SKM-1 (cell line): ENCODE results near the gene TNNT1.
"Not testable (repeated sequence)": the region's sequence is repeated elsewhere in the genome, so short reads cannot be mapped to it uniquely, and the experiment has no call there.

Experiments used
- DNase-seq: peaks from one replicate; lab custom pipeline; 2025; ENCODE audit not compliant: unreplicated experiment; lab: John Stamatoyannopoulos, UW

TNNT1 gene, protein sequence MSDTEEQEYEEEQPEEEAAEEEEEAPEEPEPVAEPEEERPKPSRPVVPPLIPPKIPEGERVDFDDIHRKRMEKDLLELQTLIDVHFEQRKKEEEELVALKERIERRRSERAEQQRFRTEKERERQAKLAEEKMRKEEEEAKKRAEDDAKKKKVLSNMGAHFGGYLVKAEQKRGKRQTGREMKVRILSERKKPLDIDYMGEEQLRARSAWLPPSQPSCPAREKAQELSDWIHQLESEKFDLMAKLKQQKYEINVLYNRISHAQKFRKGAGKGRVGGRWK

DNA sequence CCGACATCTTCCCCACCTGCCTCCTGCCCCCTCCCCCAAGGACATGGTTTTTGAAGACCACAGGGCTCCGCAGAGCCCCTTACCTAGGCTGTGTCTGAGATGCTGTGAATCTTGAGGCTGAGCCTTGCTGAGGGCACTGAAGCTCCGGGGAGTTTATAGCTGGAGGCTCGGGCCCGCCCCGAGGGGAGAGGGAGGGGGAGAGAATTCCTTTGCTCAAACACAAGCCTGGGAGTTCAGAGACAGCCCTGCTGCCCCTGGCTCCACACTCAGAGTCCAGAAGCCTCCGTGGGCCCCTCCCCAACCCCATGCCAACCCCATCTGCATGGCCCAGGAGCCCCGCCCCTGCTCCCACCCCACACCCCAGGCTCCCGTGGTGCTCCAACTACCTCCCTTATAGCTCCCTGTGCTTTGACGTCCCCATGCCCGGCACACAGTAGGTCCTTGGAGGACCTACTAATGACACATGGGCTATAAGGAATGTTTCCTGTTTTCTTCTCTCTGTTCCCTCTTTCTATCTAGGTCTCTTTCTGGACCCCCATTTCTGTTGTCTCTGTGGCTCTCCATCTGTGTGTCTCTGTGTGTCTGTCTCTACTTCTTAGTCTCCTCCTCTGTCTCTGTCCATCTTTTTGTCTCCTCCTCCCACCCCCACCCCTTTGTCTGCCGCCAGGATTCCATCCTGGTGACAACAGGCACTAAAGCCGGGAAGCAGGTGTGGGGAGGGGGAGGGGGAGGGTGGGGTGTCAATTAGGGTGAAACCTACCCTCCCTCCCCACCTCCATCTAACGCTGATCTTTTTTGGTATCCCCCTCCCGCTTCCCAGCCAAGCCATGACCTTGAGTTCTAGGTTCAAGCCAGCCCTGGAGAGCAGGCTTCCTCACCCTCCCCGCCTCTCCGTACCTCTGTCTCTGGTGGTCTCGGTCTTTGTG lies at the start of gene TNNT1:
TSS of gene TNNT1 (minus strand) at position 129 of the 926 bp plus-strand sequence. CDS start 2,049 bp downstream, outside the sequence.
- no peak for DNase-seq

DNA sequence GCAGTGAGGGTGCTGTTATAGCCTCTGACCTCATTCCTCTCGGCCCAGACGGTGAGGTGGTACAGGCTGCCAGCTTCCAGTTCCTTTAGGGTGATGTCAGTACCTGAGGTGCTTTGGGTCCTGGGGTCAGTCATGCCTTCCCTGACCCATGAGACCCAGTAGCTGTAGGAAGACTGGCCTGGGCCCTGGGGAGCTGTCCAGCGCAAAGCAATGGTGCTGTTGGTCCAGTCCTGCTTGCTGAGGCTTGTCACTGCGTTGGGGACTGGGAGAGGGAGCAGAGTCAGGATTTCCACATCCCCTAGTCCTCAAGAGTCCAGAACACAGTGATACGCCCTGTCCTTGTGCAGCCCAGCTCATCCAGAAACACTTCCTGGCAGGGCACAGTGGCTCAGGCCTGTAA lies 49.6 kb upstream of the TNNT1 start:
- DNase-seq = no peak

DNA sequence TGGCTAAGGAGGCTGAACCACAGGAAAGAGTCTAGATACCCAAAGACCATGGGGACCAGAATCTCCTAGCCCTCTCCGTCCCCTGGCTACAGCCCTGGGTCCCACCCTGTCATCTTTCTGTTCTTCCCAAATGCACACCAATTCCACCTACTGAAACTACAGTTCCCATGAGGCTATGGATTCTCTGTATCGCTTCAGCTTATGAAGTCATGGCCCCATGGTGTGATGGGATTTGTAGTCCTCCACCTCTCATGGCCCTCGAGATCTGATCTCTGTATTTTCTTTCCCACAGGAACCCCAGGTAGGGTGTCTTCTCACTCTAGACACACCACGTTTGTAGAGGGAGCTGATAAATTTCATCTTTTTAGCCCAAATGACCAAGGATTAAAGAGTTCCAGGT lies 48.5 kb upstream of the TNNT1 start:
- no peak for DNase-seq

DNA sequence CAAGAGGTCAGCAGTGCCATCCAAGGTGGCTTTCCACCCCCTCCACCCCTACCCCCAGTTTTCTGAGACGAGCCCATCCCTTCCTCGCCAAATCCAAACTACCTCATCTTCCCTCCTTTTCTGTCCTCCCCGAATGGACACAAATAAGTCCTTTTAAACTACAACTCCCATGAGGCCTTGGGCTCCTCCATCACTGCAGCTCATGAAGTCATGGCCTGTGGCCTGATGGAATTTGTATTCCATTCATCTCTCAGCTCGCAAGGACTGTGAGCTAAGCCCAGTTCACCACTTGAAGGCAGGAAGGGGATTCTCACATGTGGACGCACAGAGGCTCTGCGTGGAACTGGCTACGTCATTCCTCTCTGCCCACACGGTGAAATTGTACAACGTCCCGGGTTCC lies 47.8 kb upstream of the TNNT1 start:
- DNase-seq = no peak

DNA sequence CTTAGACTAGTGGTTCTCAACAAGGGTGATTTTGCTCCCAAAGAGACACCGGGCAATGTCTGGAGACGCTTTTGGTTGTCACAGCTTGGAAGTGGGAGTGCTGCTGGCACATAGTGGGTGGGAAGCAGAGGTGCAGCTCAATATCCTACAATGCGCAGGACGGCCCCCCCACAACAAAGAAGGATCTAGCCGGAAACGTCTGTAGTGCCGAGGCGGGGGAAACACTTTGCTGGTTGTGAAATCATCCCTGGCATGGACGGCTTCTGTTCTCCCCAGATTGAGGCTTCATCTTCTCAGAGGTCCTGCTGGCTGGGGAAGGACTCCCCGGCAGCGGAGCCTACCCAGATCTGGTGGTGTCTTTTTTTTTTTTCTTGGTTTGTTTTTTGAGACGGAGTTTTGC lies 44.5 kb upstream of the TNNT1 start:
- DNase-seq = peak; percentile 1

DNA sequence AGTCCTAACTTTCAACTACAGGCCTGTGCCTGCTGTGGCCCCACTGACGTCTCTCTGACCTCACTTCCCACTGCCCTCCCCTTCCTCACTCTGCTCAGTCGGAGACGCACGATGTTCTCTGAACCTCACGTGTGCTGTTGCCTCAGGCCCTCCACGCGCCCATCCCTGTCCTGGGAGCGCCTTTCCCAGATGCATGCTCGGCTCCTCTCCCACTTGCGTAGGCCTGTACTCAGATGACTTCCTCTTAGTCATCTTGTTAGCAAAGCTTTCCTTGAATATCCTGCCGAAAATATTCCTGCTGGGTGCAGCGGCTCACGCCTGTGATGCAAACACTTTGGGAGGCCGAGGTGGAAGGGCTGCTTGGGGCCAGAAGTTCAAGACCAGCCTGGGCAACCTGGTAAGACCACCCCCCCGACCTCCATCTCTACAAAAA lies 40.4 kb upstream of the TNNT1 start:
- no peak for DNase-seq

DNA sequence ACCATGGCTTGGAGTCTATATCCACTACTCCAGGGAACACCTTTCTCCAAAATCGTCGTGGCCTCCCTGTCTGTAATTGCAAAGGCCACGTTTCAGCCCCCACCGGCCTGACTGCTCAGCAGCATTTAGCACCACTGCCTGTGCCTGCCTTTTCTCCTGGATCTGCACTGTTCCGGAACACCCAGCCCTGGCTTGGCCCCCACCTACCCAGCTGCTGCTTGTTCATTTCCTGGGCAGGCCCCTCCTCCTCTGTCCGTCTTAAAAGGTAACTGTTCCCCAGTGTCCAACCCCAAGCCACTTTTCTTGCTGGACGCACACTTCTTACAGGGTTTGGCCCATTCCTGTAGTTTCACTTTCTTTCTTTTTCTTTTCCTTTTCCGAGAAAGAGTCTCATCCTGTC lies 39.6 kb upstream of the TNNT1 start:
- DNase-seq = no peak

DNA sequence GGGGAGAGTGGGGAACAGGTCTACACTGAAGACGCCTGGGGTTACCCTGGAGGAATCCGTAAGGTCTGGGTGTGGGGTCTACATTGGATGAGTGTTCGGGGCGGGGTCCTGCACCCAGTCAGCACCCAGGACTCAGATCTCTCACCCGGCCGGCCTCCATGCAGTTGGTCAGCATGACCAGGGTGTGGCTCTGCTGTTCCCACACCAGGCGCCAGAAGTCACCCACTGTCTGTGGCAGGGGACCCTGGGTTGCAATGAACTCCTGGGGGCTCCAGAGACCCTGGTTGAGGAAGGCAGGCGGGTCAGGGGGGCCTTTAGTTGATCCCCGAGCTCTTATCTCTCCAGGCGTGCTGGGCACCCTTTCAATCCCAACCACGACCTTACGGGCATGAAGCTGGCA lies 37.1 kb upstream of the TNNT1 start:
- no peak for DNase-seq

DNA sequence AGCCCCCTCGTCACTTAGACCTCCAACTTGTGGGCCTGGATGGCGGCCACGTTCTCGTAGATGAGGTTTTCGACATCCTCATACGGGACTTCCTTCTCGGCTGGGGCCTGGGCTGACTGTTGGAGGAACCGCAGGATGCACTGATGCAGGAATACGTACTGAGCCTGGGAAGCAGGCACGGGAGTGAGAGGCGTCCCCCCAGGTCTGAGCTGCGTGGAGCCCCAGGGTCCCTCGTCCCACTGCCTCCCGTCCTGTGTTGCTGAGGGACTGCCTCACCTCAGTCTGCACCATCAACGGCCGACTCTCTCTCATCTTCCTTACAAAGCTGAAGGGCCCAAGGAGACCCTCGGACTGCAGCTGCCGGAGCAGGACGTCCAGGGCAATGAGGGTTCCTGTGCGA lies 32.7 kb upstream of the TNNT1 start:
- DNase-seq = no peak

DNA sequence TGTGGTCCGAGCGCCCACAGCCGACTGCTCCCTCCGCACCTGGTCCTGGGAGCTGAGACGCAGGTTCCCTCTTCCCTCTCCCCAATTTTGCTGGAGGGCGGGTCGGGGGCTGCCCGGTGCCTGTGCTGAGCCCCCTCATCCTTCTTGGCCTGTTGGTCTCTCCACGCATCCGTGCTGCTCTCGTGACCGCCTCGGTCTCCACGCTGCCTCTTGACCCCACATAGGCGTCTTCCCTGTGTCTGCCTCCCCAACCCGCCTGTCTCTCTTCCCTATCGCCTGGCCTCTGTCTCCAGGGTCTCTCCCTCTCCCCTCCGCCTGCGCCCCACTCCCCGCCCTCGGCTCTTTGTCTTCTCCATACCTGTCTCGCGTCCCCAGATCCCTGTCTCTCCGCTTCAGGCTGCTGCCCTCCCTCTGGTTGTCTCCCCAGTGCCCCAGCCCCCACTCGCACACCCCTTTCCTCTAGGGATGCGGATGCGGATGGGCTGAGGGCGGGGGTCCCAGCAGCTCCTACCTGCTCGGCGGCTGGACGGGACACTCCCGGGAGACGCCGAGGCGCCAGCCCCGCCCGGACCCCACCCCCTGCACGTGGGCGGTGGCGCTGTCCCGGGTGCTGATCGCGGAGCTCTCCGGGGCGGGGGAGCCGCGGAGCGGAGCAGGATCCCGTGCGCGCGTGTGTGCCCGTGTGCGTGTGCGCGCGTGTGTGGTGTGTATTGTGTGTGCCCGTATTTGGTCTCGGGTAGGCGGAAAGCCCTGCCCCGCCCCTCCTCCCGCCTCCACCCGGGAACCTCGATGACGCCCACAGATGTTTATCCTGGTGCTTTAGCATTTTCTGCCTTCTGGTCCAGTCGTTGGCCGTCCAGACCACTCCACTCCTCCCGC lies 30.8 kb upstream of the TNNT1 start, which contains the start of gene SYT5:
TSS of gene SYT5 (minus strand) at position 684 of the 879 bp plus-strand sequence. CDS start 1,248 bp downstream, outside the sequence.
- no peak for DNase-seq

DNA sequence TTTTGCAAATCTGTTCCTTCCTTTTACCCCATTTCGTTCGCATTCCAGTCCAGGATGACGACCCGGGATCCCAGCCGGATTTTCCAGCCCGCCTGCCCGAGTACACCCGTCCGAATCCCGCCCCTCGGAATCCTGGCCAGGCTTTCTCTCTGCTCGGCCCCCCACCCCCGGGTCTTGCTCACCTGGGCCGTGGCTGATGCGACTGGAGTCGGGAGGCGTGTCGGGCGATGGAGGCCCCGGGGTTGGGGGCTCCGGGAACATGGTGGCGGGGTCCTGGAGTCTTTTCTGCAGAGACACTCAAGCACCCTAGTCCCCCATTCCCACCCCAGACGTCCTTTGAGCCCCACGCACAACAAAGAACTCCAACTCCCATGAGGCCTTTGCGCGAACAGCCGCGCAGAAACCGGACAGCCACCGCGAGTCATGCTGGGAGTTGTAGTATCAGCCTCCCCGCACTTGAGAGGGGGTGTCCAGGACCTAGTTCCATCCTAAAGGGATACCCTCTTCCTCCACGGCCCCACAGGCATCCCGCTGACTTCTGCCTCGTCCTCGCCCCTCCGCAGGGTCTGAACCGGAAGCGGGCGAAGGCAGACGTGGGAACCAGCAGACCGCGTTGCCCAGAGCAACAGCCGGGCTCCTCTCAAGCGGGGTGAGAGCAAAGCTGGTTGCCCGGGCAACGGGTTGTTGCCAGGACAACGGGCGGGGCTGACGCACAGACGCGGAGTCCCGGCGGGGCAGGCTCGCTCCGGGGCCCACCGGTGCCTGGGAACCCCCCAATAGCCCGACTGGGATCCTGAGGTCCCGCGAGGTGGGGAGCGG lies 30.0 kb upstream of the TNNT1 start:
- DNase-seq = peak; percentile 1

DNA sequence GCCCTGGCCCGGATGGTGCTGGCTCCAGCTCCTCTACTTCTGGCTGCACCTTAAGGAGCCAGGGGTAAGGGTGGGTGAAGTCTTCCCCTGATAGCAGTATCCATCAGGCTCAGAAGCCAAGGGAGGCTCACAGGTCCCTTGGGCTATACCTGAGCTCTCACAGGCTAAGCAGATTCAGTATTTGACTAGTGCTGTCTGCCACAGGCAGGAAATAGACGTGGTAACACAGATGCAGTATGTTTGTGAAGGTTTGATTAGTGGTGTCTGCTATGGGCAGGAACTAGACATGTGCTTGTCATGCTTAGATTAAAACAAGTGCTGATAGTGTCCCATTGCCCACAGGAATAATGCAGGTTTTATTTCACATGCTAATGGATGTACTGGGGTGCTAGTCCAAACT lies 27.1 kb upstream of the TNNT1 start:
- DNase-seq = no peak

DNA sequence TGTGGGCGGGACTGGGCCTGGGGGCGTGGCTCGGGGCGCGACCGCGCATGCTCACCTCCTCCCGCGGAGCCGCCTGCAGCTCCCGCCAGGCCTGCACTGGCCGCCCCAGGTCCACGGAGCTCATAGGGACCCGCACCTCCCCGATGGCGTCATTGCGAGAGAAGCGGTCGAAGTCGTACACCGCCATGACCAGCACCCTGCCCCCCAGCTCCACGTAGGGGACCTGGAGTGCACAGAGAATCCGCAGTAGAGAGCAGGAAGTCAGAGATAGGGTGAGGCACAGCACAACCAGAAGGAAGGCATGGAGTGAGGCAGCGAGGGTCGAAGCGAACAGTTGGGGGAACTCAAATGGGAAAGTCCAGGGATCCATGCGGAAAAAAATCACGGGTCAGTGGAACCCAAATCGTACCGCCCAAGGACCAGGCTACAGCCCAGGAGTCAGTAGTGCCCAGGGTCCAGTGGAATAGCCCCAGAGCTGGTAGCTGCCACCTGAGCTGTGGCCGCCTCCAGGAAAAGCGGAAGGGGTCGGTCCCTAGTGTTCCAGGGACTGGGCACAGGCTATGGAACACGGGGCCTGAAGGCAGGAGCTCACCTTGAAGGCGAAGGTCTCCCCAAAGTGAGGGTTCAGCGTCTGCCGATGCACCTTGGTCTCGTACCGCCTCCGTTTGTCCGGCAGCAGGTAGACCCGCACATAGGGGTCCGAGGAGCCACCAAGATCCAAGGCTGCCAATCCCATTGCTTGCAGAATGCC lies 26.3 kb upstream of the TNNT1 start:
- DNase-seq = no peak

DNA sequence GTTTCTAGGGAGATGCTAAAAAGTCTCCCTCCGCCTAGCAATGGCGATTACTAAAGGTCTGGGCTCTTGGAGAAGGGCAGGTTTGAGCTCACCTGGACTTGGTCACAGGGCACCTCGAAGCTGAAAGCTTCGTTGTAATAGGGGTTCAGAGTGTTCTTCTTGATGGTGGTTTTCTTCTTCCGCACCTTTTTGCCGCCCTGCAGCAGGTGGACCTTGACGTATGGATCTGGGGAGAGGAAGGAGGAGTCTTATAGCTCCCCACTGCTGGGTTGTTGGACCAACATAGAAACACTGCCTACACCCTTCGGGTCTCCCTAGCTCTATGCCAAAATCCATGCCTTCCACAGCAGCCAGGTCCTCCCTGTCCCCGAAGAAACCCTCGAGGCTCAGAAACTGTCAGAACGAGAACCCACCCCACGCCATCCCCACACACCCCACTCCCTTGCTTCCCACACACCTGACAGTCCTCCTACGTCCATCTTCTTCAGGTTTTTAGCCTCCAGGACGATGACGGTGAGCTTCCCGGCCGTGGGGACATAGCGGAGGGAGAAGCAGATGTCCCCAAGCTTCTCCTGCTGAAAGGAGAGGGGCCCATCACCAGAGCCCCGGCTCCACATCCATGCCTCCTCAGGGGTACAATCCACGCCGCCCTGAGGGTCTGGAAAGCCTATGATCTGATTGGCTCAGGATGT lies 25.6 kb upstream of the TNNT1 start:
- no peak for DNase-seq

DNA sequence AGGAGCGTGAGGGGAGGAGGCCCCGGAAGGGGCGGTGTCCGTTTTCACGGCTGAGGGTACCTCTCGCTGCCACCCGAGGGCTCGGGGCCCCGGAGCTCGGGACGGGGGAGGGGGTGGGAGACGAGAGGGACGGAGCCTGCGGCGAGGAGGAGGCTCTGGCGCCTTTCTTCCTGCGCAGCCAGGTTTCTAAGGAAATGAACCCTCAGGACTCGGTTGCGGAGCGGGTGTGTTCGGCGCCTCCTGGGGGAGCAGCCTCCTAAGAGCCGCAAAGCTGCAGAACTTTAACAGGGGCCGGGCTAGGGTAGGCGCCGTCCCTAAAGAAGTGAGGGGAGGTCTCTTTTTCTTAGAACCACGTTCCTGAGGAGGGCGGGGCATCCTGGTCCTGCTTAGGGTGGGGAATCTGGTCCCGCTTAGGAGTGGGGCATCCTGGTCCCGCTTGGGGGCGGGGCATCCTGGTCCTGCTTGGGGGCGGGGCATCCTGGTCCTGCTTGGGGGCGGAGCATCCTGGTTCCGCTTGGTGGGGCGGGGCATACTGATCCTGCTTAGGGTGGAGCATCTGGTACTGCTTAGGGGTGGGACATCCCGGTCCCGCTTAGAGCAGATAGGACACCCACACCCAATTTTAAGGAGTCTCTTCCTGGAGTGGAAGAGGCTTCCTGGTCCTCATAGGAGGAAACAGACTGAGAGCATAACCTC lies 24.9 kb upstream of the TNNT1 start:
- DNase-seq = peak; percentile 3

DNA sequence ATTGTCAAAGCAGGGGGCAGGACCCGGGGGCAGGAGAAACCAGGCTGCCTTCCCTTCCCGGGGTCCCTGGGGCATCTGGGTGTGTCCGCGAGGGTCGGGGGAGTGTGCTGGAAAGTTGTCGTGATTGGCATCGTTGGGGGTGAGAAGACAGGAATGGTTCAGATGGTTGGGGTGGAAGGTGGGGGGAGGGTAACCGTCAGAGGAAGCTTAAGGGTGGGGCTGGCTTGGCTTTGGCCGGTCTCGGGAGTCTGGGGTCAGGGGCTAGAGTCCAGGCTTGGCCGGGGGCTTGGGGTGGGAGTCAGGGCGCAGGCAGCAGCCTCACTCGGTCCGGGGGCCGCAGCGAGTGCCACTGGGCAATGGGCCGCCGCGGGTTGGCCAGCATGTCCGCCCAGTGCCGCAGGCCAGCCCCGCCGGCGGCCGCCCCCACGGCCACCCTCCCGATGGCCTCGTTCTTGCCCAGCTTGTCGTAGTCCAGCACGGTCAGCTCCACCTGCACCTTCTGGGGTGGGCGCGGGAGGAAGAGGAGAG lies 24.2 kb upstream of the TNNT1 start:
- no peak for DNase-seq

DNA sequence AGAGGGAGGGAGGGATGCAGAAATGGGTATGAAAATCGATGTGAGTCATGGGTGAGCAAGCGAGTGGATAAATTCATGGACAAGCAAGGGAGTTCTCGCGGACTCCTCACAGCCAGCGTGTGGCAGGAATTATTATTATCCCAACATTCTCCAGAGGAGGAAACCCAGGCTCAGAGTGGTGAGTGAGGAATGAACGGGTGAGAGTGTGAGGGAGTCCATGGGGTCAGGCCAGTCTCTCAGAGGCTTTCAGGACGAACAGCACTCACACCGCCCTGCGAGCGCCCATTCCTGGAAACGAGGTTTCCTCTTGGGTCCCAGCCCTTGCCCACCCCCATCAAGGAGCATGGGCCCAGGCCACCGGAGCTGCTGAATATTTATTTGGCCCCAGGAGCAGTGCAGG lies 23.7 kb upstream of the TNNT1 start:
- no peak for DNase-seq

DNA sequence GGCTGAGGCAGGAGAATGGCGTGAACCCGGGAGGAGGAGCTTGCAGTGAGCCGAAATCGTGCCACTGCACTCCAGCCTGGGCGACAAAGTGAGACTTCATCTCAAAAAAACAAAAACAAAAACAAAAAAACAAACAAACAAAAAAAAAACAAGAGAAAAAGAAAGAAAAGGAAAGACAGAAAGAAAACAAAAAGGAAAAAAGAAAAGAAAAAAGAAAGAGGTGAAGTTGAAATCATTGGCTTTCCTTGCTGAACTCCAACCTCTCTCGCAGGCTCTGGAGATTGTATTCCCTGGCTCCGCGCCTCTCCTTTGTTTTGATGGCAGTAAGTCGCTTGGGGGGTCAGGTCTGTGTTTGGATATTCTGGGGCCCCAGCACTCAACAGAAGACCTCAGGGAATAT lies 23.3 kb upstream of the TNNT1 start:
- DNase-seq = not testable (repeated sequence)
